Endodermal cell (in vitro differentiated cells): ENCODE measurements around the gene CAP1. TPM values are rescaled to one million over a fixed set of nuclear protein-coding genes. Genes with fewer than 3 reads are reported as not detected.

Experiments
- DNase-seq: peaks from one replicate; pipeline ENCODE4 v3.0.0-alpha.2; 2017
- H3K27ac ChIP-seq: 2 replicates; pipeline ENCODE4 v1.5.1; 2013; ENCODE audit warnings: mild to moderate bottlenecking, low read depth, low read length, moderate library complexity
- H3K27me3 ChIP-seq: 2 replicates; pipeline ENCODE4 v1.6.1; 2013; ENCODE audit warnings: mild to moderate bottlenecking, low read length, moderate library complexity; ENCODE audit not compliant: insufficient read depth, control insufficient read depth, poor library complexity, severe bottlenecking
- H3K36me3 ChIP-seq: 2 replicates; pipeline ENCODE4 v1.7.0; 2013; ENCODE audit warnings: mild to moderate bottlenecking, low read length, moderate library complexity; ENCODE audit not compliant: control insufficient read depth, insufficient read depth
- H3K4me1 ChIP-seq: one replicate; pipeline ENCODE4 v1.7.0; 2013; ENCODE audit warnings: low read length; ENCODE audit not compliant: control insufficient read depth, insufficient read depth
- H3K4me3 ChIP-seq: 2 replicates; pipeline ENCODE4 v1.5.1; 2013; ENCODE audit warnings: mild to moderate bottlenecking, low read length, moderate library complexity
- H3K9ac ChIP-seq: 2 replicates; pipeline ENCODE4 v1.6.1; 2013; ENCODE audit warnings: mild to moderate bottlenecking, low read length, moderate library complexity; ENCODE audit not compliant: poor library complexity, severe bottlenecking; ENCODE audit errors: extremely low read depth
- H3K9me3 ChIP-seq: 2 replicates; pipeline ENCODE4 v1.6.1; 2013; ENCODE audit warnings: mild to moderate bottlenecking, low read length, moderate library complexity; ENCODE audit not compliant: control insufficient read depth
- H3K27ac Mint-ChIP-seq: 2 replicates; pipeline ENCODE4 v1.8.0; 2020; ENCODE audit warnings: mixed read lengths
- H3K27me3 Mint-ChIP-seq: 2 replicates; pipeline ENCODE4 v1.8.0; 2021; ENCODE audit warnings: mild to moderate bottlenecking, mixed read lengths; ENCODE audit not compliant: insufficient read depth
- H3K36me3 Mint-ChIP-seq: 2 replicates; pipeline ENCODE4 v1.8.0; 2020; ENCODE audit warnings: low read depth, mixed read lengths
- H3K4me1 Mint-ChIP-seq: 2 replicates; pipeline ENCODE4 v1.8.0; 2020; ENCODE audit warnings: mixed read lengths
- H3K4me3 Mint-ChIP-seq: 2 replicates; pipeline ENCODE4 v1.8.0; 2020; ENCODE audit warnings: mild to moderate bottlenecking, moderate library complexity, mixed read lengths
- H3K9me3 Mint-ChIP-seq: 2 replicates; pipeline ENCODE4 v1.8.0; 2020; ENCODE audit warnings: mild to moderate bottlenecking, mixed read lengths
- WGBS, 2 experiments: methylation state at CpG; one replicate each; pipeline versions ENCODE4 v1.1.5 to v1.1.7; 2013; ENCODE audit warnings: missing lambda C conversion rate in 2 of 2, mixed read lengths in 1 of 2; ENCODE audit not compliant: insufficient coverage in 1 of 2, insufficient read length in 1 of 2; 5-methylcytosine and 5-hydroxymethylcytosine counted together
- total RNA-seq, 2 donors: library from RNA; stranded (reverse); fragmentation: NEBNext Ultra II Directional in 1 of 2; extraction: Animal tissue kit (Norgen Biotek cat#: 25700) in 1 of 2; gene quantifications; 2 replicates in 1 of 2; 3 replicates in 1 of 2; pipeline ENCODE4 v1.2.1, GENCODE V29; 2021
- TF ChIP-seq, protein P1 (sequence below): fragments of 200-600 bp; sonication (generic); conservative IDR thresholded peaks from 2 replicates; pipeline ENCODE4 v1.5.0; 2021; ENCODE audit warnings: antibody characterized with exemption, mild to moderate bottlenecking

Gene CAP1
- total RNA-seq, 2 donors from 2014 or later = 260 to 287 TPM

DNA sequence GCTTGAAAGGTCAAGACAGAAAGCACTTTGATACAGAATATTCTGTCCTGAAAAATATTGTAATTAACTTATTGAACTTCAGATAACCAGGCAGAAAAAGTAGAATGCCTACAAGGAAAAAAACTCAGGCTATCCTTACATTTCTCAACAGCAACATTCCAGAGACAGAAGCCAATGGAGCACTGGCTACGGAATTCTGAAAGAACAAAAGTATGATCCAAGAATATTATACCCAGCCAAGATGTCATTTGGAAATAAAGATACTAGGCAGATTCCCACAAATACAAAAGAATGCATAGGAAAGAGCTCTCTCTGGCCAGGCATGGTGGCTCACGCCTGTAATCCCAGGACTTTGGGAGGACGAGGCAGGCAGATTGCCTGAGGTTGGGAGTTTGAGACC is 62.4 kb downstream of the CAP1 start:
- Mint-ChIP-seq H3K36me3 (no peaks in the 10 kb centered on the region), H3K4me1 (no peaks in the 10 kb centered on the region), H3K4me3 (no peak overlapping the region), H3K27me3 (peaks cover 22% of the 10 kb centered on the region), H3K9me3 (peaks cover 8% of the 10 kb centered on the region), H3K27ac (no peak overlapping the region)
- no peaks in the 10 kb centered on the region for H3K36me3 ChIP-seq
- no peak overlapping the region for H3K27ac ChIP-seq
- TF ChIP-seq, protein P1, sequence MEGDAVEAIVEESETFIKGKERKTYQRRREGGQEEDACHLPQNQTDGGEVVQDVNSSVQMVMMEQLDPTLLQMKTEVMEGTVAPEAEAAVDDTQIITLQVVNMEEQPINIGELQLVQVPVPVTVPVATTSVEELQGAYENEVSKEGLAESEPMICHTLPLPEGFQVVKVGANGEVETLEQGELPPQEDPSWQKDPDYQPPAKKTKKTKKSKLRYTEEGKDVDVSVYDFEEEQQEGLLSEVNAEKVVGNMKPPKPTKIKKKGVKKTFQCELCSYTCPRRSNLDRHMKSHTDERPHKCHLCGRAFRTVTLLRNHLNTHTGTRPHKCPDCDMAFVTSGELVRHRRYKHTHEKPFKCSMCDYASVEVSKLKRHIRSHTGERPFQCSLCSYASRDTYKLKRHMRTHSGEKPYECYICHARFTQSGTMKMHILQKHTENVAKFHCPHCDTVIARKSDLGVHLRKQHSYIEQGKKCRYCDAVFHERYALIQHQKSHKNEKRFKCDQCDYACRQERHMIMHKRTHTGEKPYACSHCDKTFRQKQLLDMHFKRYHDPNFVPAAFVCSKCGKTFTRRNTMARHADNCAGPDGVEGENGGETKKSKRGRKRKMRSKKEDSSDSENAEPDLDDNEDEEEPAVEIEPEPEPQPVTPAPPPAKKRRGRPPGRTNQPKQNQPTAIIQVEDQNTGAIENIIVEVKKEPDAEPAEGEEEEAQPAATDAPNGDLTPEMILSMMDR = no peak
- 80 to 95% methylated on average over 2 to 3 of the region's 3 CpGs for whole genome bisulfite sequencing, 2 experiments
- no peak for DNase-seq
- H3K4me1 ChIP-seq = no peaks in the 10 kb centered on the region
- no peak overlapping the region for H3K4me3 ChIP-seq
- no peak overlapping the region for H3K9ac ChIP-seq
- H3K27me3 ChIP-seq = peaks cover 27% of the 10 kb centered on the region
- no peaks in the 10 kb centered on the region for H3K9me3 ChIP-seq

DNA sequence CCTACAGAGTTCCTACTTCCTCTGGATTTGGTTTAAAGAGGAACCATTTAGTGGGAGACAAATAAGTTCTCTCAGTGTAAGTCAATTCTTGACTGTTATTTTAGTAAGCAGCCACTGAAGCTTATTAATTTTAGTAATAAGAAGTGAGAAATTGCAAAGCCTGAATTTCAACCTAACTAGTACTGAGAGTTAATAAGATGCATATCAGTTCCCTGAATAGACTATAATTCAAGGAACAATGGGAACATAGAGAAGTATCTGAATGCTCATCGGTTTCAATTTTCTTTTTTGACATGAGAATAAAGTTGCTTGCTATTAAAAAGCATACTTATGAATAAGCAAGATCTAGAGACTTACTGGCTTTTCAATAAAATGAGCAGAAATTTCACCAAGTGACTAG is 64.5 kb downstream of the CAP1 start:
- TF ChIP-seq, protein P1 = no peak
- Mint-ChIP-seq H3K9me3 (peaks cover 10% of the 10 kb centered on the region), H3K27ac (no peak overlapping the region), H3K4me3 (no peak overlapping the region), H3K36me3 (no peaks in the 10 kb centered on the region), H3K27me3 (peaks cover 19% of the 10 kb centered on the region), H3K4me1 (no peaks in the 10 kb centered on the region)
- 88% methylated on average over 1 of the region's 1 CpG; no CpG with 5 or more reads in 1 of the 2 experiments for WGBS, 2 experiments
- Histone ChIP-seq H3K27me3 (peaks cover 24% of the 10 kb centered on the region), H3K4me3 (no peak overlapping the region), H3K36me3 (no peaks in the 10 kb centered on the region), H3K9ac (no peak overlapping the region), H3K4me1 (no peaks in the 10 kb centered on the region), H3K27ac (no peak overlapping the region), H3K9me3 (peaks cover 1% of the 10 kb centered on the region)
- DNase-seq = no peak

DNA sequence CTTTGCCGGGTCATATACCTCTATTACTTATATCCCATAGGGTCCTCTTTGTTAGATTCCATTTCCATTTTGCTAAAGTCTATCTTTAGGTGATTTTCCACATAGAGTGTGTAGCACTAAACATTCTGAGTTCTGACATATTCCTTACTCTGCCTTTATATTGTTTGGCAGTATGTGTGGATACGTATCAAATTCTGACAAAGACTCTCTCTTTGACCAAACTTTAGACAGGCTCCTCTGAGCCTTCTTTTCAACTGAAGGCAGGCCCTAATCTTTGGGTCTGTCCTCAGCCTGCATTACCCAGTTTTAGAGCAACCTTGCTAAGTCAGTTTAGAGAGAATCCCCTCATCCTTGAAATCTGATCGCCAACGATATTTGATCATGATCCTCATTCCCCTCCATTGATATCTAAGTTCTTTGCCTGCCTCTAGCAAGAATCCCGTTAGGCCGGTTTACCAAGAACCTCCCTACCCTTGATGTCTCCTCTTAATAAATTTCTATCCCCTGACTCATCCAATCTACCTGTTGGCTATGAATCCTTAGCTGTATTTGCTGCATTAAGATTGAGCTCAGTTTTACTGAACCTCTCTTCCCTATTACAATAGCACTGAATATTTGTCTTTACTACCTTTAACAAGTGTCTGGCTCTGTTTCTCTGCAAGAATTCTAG is 66.9 kb downstream of the CAP1 start:
- H3K36me3 Mint-ChIP-seq = no peaks in the 10 kb centered on the region
- H3K27ac Mint-ChIP-seq = no peak overlapping the region
- peak; percentile 48 for DNase-seq
- no peak overlapping the region for H3K27ac ChIP-seq
- H3K9me3 ChIP-seq = peaks cover 8% of the 10 kb centered on the region
- no peaks in the 10 kb centered on the region for H3K36me3 ChIP-seq
- no peak overlapping the region for H3K9ac ChIP-seq
- peaks cover 22% of the 10 kb centered on the region for H3K27me3 ChIP-seq
- H3K9me3 Mint-ChIP-seq = peaks cover 22% of the 10 kb centered on the region
- WGBS, 2 experiments = 89 to 92% methylated on average over 4 to 6 of the region's 6 CpGs
- no peaks in the 10 kb centered on the region for H3K4me1 Mint-ChIP-seq
- H3K27me3 Mint-ChIP-seq = peaks cover 24% of the 10 kb centered on the region
- no peak overlapping the region for H3K4me3 ChIP-seq
- no peak overlapping the region for H3K4me3 Mint-ChIP-seq
- TF ChIP-seq, protein P1 = no peak
- H3K4me1 ChIP-seq = no peaks in the 10 kb centered on the region
